CD4-positive, alpha-beta T cell treated with Interleukin-2 at 100 ng/mL for 4 hours (primary cell): ENCODE measurements around the gene DAPK2.
"Not testable (repeated sequence)": the region's sequence is repeated elsewhere in the genome, so short reads cannot be mapped to it uniquely, and the experiment has no call there.

Source experiments
- DNase-seq: peaks from one replicate; pipeline ENCODE4 v3.0.0-alpha.2; 2020; ENCODE audit warnings: low spot score

Gene DAPK2

DNA sequence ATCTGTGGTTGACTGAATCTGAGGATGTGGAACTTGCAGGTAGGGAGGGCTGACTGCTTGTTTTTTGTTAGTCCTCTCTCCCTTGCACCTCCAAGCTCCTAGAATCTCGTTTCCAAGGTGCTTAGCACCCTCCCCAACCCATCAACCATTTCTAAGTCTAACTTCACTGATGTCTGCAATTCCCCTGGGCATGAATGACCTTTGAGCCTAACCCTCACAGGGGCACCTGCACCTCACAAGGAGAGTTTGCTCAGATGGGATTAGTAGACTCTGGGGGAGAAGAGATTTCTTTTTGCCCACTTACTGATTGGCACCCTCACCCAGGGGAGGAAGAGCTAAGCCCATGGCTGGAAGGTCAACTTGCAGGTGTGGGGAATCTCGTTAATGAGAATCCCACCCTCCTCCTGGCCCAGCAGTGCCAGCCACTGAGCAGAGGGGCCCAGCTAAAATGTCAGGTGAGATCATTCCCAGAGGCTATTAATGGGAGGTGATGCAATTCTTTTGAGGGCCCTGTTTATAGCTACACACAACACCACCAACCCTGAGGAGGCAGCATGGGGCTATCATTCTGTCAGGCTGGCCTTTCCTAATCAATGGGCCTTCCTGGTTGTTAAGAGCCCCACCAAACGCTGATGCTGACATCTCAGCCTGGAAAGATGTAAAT lies 130.9 kb downstream of the DAPK2 start:
- DNase-seq: no peak

DNA sequence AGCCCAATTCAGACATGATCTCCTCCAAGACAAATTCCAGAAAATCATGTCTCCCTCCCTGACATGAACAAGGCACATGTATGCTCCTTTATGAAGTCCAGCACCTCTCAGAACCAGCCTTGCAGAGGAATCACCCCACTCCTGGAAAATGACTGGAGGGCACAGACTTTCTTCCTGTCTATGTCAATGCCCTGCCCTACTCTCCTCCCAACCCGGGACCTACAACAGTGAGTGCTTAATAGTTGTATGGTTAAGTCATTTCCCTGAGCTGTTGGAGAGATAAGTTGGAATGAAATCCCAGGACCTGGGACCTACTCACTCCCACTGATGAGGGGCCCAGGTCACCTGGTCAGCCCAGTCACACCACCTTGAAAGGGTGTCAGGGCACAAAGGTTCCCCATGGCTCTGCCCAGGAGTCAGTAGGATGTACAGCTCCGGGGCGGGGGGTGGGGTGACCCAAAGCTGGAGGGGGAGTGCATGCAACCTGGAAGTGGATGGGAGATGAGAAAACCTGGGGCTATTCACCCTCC lies 132.4 kb downstream of the DAPK2 start:
- no peak for DNase-seq

DNA sequence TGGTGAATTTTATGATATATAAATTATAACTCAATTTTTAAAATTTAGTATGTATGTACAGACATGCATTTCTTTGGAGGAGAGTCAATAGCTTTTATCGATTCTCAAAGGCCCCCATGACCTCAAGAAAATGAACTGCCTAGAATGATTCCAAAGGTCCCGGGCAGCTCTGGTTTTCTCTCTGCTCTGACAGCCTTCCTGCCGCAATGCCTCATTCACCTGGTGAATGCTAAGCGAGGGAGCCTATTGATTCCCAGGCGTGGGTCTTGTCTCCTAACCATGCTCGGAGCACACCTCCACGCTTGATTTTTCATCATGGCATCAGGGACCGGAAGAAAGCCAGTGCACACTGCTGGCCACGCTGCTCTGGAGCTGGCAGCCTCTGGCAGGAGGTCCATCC lies 132.9 kb downstream of the DAPK2 start:
- no peak for DNase-seq

DNA sequence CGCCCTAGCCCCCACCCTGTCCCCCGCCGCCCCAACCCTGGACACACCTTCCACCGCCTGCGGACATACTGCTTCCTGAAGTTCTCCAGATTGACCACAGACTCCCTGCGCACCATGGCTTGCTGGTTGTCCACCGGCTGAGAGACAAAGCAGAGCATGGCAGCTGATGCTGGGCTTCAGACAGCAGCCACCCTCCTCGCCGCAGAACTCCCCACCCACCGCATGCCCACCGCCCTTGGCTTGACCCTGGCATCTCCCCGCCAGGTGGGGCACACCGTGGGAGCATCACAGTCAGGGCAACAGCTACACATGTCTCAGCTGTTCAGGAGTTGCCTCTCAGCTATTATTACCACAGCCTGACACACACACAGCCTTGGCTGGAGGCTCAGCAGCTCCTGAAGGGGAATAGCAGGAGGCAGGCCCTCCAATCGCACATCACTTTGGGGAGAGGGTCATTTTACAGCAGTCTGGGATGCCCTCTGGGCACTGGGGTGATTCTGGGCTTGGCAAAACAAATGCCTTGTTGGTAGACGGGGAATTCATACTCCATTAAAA lies 134.1 kb downstream of the DAPK2 start:
- DNase-seq: no peak

DNA sequence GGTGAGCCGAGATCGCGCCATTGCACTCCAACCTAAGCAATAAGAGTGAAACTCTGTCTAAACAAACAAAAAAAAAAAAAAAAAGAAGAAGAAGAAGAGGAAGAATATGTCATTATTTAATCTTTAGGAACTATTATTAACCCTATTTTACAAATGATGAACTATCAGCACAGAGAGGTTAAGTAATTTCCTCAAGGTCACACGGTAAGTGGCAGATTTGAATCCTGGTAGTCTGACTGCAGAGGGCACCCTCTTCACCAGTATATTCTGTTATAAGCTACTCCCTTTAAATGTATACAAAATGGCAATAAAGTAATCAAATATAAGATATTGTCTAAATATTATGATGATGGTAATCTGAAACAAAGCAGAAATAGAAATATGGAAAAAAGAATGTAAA lies 135.1 kb downstream of the DAPK2 start:
- DNase-seq: no peak

DNA sequence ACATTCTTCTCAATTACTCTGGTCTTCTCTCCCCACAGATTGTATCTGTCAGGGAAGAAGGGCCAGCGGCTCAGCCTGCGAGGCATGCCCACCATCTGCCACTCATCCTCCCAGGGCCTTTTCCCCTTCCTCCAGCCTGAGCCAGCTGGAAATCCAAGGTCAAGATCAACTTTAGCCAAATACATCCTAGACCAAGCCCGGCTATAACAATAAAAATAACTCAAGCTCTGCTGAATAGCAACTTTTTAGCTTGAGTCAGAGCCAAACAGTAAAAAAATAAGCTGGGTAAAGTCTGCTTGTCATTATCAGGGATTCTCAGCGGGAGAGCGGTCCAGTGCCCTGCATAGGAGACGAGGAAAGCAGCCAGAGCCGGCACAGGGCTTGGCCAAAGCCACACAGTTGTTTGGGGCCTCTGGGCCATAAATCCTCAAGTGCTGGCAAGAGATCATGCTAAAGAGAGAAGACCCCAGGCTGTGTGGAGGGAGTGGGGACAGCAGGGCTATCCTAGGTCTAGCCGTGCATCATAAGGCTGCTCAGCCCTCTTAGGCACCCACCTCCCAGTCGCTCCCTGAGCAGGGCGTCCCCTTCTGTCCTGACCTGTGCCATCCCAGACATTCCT lies 136.4 kb downstream of the DAPK2 start:
- no peak for DNase-seq

DNA sequence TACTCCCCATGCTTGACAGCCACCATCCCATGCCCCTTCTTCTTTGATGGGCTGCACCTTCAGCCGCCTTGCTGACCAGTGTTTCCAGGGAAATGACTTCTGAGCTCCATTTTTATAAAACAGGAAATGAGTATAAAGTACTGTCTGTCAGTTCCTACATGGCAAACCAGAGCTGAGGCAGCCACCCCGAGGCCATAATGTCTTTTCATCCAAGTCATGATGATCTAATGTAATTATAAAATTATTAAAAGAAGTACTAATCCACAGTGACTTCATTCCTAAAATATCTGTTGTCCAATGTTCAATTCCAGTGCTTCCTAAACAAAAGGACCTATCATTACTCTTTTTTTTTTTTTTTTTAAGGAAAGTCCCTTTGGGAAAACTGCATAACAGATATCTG lies 137.3 kb downstream of the DAPK2 start:
- DNase-seq: no peak

DNA sequence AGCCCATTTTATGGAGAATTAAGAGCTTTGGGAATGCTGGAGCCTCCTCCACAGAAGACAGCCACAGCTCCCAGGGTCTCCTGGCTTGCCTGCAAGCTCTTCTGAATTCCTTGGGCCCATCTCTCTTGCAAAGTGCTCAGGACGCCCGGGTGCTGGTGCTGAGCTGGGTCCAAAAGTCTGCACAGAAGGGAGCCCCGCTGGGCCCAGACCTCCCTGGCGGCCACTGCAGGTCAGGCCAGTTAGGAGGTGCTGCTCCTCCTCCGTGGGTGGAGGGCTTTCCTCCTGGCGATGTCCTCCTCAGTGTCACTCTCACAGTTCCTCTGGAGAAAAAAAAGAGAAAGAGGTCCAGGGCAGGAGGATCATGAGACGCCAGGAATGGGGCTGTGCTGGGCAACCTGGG lies 138.0 kb downstream of the DAPK2 start:
- DNase-seq: no peak

DNA sequence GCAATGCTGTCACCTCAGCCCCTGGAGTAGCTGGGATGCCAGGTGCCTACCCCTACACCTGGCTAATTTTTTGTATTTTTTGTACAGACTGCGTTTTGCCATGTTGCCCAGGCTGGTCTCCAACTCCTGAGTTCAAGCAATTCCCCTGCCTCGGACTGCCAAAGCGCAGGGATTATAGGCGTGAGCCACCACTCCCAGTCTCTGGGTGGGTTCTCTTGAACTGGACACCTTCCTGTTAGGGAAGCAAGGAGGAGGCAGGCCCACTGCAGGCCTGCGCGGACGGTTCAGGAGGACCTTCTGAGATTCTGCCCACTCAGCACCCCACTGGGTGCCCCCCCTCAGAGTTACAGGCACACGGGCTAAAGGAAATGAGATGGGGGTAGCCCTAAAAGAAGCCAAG lies 138.8 kb downstream of the DAPK2 start:
- DNase-seq: no peak

DNA sequence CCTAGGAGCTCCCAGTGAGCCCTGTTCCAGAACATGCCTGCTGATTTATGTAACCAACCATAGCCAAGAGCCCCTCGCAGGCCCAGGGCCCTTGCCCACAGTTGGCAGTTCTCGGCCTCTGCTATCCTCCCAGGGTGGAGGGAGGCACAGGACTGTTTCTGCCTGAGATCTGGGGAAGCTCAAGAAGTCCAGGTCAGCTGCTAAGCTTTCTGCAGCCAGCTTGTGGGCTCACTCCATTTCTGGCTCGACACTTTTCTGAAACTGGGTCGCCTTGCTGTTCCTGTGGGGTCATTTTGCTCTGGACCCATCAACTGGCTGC lies 140.1 kb downstream of the DAPK2 start:
- DNase-seq: no peak

DNA sequence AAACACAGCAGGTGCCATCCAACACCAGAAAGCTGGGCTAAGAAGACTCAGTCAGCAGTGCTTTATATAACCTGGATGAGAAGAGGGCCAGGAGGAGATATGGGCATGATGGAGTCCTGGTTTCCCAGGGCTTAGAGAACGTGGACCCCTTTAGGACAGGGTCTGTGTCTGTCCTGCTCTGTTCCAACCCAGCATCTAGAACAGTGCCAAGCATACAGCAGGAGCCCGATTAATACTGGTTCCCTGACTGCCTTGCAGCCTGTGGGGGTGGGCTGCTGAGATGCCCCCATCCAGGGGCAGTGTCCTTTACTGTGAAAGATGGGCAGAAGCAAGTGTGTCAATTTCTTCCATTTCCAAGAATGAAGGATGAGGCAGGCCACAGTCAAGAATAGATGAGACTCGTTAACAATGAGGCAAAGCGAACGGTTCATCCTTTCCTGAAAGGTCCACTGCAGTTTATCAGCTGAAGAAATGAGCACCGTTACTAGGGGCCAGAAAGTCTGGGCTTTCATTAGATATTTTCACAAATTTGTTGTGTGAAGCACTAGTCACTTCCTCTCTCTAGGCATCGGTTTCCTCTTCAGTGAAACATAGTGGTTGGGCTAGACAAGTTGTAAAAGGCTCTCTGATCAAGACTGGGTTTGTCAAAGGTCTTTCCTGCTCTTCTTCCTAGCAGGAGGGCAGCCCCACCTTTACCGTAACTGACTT lies 140.6 kb downstream of the DAPK2 start:
- DNase-seq: peak; percentile 53

DNA sequence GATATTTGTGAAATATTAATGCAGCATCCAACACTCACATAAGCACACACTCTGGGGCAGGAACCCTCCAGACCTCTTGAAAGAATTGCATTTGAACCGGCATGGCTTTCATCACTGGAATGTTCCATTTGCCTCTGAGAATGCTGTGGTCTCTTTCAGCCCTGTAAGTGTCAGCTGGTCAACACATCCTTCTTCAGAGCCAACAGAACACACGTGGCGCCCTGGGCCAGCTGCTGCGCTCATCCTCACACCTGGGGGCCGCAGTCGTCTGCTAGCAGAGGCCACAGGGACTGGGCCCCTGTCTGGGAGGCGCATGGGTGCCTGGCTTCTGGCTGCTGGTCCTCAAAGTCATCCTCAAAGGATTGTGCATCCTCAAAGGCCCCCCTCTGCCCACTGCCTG lies 141.2 kb downstream of the DAPK2 start:
- no peak for DNase-seq

DNA sequence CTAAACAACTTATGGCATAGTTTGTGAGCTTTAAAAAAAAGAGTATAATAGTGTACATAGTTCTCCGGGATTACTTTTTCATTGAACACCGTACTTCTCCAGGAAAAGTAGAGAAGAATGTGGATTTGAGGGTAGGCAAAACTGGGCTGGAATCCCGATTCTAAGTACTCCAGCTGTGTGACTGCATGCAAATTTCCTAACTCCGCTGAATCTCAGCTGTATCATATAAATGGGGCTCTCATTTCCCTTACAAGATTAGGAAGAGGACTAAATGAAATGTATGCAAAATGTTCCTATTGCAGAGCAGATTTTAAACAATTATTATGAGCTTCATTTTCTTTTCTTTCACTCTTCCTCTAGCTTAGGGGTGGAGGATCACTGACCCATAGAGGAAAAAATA lies 142.2 kb downstream of the DAPK2 start:
- no peak for DNase-seq

DNA sequence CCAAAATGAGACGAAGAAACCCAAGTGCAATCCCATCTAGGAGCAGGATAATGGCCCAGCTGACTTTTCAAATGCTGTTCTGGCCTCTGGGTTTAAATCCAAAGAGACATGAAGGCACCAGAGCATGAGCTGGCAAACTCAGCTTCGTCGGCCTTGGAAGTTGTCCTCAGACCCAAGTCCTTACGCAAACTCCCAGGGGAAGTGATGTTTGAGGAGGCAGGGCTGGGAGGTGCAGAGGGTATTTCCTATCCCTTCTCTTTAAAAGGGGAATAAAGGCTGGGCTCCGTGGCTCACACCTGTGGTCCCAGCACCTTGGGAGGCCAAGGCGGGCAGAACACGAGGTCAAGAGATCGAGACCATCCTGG lies 143.6 kb downstream of the DAPK2 start:
- DNase-seq: no peak

DNA sequence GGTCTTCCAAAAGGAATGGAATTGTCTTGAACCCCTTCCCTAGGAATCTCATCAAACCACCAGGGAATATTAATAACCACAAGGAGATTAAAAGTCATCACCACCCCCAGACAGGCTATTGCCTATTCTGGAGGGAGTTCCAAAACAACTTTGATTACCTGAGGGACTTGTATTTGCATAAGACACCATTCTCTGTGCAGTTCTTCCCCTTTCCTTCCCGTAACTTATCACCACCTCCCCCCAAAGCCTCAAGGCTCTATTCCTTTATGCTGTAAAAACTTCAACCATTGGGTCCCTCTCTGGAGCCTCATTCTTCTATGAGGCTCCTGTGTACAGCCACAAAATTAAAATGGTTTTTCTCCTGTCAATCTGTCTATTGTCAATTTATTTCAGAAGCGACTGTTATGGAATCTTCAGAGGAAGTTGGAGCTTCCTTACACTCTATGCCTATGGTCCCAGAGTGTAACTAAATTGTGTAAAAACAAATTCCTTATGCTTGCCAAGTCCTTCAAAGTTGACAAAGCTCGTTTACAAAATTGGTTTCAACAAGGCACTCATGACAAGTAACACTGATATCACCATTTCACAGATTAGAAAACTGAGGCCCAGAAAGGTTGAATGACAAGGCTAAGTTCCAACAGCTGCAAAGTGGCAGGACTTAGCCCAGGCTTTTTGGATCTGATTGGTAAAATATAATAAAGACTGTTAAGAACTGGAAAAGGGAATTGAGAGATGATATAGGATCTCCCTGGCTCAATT lies 144.2 kb downstream of the DAPK2 start:
- DNase-seq: no peak

DNA sequence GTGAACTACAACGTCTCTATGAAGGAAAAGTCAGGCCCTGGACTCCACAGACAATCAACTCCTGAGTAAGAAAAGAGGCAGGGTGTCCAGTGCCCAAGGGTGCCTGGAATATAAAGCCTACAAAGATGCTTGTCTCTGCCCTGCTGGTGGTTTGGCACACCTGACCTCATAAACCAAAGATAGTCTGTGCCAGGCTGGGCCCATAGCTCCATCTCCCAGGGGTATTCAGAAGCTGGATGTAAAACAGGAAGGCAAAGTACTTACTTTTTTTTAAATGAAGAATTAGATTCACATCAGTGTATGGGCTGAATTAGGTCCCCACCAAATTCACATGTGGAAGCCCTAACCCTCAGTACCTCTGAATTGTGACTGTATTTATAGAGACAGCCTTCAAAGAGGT lies 146.0 kb downstream of the DAPK2 start:
- DNase-seq: no peak

DNA sequence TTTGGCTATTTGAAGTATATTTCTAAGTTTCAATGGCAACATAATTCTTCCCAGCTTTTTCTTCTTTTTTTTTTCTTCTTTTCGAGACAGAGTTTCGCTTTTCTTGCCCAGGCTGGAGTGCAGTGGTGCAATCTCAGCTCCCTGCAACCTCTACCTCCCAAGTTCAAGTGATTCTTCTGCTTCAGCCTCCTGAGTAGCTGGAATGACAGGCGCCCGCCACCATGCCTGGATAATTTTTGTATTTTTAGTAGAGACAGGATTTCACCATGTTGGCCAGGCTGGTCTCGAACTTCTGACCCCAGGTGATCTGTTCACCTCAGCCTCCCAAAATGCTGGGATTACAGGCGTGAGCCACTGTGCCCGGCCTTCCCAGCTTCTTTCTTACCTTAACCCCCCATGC lies 146.7 kb downstream of the DAPK2 start:
- DNase-seq: not testable (repeated sequence)

DNA sequence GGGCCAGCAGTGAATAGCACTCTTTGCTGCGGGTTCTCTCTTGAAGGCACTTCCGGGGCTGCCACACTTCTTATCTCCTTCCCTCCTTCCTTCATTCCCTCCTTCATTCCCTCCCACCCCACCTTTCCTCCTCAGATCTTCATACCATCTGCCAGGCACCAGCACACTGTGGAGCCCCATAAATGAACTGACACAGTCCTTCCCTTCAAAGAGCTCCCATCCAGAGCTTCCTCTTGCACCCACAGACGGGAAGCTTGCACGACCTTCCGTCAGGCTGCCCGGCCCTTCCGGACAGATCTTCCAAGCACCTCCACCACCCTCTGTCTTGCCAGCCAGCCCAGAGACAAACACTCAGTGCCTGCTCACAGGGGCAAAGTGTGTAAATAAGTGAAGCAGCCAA lies 147.1 kb downstream of the DAPK2 start:
- no peak for DNase-seq

DNA sequence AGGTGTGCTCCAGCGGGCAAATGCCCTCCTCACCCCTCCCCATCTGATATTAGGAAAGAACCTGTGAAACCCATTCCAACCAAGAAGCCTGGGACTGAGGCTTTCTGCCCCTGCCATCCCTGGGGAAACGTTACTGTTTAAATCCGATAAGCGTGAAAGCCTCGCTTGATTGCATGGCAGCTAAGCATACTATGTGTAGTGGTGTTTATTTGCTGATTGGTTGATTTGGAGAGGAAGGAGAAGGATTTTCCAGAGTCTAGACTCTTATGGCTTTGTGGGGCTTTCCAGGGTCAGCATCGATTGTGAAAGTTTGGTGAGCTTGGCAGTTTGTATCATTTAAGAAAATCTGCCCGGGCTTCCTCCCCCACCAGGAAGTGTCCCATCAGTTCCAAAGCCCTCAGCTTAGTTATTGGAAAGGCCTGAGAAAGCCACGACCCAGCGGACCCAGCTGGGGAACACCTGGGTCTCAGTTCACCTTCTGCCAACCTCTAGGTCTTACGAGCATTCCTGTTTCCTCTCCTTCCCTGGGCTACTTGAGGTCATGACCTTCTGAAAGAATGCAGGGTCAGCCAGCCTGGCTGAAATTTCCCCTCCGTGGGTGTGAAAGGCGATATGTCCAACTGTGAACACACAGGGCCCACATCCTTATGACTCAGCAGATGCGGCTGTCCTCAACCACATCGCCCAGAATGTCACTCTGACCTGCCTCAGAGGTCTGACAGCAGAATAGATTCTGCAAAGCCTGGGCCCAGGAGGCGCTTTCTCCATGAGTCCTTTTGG lies 149.8 kb downstream of the DAPK2 start:
- peak; percentile 24 for DNase-seq

DNA sequence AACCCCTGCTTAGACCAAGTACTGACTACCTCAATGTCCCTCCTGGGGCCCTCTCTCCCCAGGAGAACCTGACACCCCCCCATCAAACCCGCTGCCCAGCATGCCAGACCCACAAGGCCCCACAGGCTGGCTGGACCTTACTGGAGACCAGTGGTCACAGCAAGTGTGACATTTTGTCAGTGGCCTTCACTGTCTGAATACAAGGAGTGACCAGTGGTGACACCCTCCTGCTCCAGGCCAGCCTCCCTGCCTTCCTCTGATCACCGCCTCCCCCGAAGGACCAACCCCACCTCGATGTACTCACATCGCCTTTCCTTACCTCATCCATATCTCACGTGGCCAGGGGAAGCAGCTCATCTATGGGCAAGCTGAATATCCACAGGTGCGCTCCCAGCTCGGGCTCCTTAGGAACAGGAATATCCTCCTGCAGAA lies 150.5 kb downstream of the DAPK2 start:
- no peak for DNase-seq

DNA sequence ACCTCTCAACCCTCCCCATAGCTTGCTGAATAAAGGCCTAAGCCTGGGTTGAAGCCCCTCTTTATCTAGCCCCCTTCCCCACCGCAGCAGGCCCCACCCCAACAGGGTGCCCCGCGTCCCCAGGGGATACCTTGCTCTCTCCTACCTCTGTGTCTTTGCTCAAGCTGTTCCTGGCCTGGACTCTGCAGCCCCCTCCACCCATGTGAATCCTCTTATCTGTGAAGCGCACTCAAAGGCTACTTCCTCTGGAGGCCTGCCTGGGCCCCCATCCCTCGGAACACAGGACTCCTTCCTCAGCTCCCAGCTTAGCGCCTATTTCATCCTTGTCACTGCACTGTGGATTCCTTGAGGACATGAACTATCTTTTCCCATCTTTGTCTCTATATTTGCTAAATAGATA lies 151.1 kb downstream of the DAPK2 start:
- no peak for DNase-seq

DNA sequence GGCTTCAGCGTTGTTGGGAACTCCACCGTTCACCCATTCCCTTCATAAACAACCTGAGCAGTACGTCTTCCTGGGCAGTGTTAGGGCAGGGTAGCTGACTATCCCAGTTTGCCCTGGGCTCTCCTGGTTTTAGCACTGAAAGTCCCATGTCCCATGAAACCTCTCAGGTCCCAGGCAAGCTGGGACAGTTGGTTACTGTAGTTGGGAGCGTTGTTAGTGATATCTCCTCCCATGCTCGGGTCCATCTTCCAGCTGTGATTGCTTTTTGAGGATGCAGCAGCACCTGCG lies 151.7 kb downstream of the DAPK2 start:
- DNase-seq: no peak
